GM12864 (cell line): ENCODE measurements around the gene PTPN9.
"Not testable (repeated sequence)": the region's sequence is repeated elsewhere in the genome, so short reads cannot be mapped to it uniquely, and the experiment has no call there.

ENCODE experiments used
- DNase-seq: peaks from one replicate; pipeline ENCODE4 v3.0.0-alpha.2; 2011; ENCODE audit warnings: low read depth
- H3K4me3 ChIP-seq: 2 replicates; pipeline ENCODE4 v1.5.1; 2011; ENCODE audit warnings: mild to moderate bottlenecking, low read depth, low read length, control low read depth
- CTCF ChIP-seq: IDR thresholded peaks from 2 replicates; pipeline ENCODE4 v1.5.1; 2011; ENCODE audit warnings: low read depth, mild to moderate bottlenecking, moderate library complexity, low read length, control low read depth, inconsistent platforms; ENCODE audit errors: missing control alignments

Gene PTPN9

GRCh38 chr15:75594276-75594675 is 15.2 kb upstream of the PTPN9 start:
- no peak overlapping the region for H3K4me3 ChIP-seq
- TF ChIP-seq CTCF: no peak
- no peak for DNase-seq

- no peak for TF ChIP-seq CTCF
- no peak overlapping the region for H3K4me3 ChIP-seq
- no peak for DNase-seq
These were observed 12.7 kb upstream of the PTPN9 start for GRCh38 chr15:75591655-75592364.

GRCh38 chr15:75590239-75590638 is 11.1 kb upstream of the PTPN9 start:
- DNase-seq: no peak
- TF ChIP-seq CTCF: no peak

GRCh38 chr15:75589071-75589470 is 10.0 kb upstream of the PTPN9 start:
- H3K4me3 ChIP-seq: no peak overlapping the region
- no peak for DNase-seq
- no peak for TF ChIP-seq CTCF

More at GRCh38 chr15:75590239-75590638, 11.1 kb upstream of the PTPN9 start:
- H3K4me3 ChIP-seq: no peak overlapping the region

- DNase-seq, H3K4me3 ChIP-seq: not testable (repeated sequence)
These were observed 7.3 kb upstream of the PTPN9 start for GRCh38 chr15:75586422-75586821.

- TF ChIP-seq CTCF: no peak
- DNase-seq: no peak
- no peak overlapping the region for H3K4me3 ChIP-seq
These were observed 5.0 kb upstream of the PTPN9 start for GRCh38 chr15:75584121-75584520.

- no peak overlapping the region for H3K4me3 ChIP-seq
- TF ChIP-seq CTCF: no peak
- DNase-seq: no peak
These were observed 4.6 kb upstream of the PTPN9 start for GRCh38 chr15:75583701-75584100.

- DNase-seq: not testable (repeated sequence)
These were observed 3.8 kb upstream of the PTPN9 start for GRCh38 chr15:75582943-75583342.

More at GRCh38 chr15:75582943-75583342, 3.8 kb upstream of the PTPN9 start:
- H3K4me3 ChIP-seq: not testable (repeated sequence)
